Fibroblast of upper back skin (primary cell): ENCODE results near the gene PCGF5.
"Not testable (repeated sequence)": the region's sequence is repeated elsewhere in the genome, so short reads cannot be mapped to it uniquely, and the experiment has no call there.

ENCODE experiments used
- DNase-seq: peaks from one replicate; pipeline ENCODE4 v3.0.0-alpha.2; 2013

The PCGF5 gene

GRCh38 chr10:91210435-91210834 is 10.0 kb upstream of the PCGF5 start:
- DNase-seq, result peak; percentile 10

GRCh38 chr10:91211675-91212074 is 8.8 kb upstream of the PCGF5 start:
- no peak for DNase-seq

GRCh38 chr10:91214911-91215310 is 5.6 kb upstream of the PCGF5 start:
- DNase-seq, result no peak

DNA sequence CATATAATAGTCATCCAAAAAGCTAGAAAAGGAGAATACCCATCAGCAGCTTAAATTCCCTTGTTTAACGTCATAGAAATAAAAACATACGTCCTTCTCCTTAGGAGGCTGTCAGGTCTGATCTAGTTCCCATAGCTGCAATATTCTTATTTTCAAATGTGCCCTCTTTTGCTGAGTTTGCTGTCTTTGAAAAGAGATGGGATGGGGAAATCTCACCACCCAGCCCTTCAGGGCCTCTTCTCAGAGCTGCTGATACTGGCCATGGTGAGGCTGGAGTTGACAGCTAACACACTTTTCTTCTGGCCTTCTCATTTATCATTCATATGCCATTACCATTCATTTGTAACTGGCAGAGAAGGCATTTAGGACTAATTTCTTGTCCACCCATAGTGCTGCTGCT is 5.1 kb upstream of the PCGF5 start:
- no peak for DNase-seq

DNA sequence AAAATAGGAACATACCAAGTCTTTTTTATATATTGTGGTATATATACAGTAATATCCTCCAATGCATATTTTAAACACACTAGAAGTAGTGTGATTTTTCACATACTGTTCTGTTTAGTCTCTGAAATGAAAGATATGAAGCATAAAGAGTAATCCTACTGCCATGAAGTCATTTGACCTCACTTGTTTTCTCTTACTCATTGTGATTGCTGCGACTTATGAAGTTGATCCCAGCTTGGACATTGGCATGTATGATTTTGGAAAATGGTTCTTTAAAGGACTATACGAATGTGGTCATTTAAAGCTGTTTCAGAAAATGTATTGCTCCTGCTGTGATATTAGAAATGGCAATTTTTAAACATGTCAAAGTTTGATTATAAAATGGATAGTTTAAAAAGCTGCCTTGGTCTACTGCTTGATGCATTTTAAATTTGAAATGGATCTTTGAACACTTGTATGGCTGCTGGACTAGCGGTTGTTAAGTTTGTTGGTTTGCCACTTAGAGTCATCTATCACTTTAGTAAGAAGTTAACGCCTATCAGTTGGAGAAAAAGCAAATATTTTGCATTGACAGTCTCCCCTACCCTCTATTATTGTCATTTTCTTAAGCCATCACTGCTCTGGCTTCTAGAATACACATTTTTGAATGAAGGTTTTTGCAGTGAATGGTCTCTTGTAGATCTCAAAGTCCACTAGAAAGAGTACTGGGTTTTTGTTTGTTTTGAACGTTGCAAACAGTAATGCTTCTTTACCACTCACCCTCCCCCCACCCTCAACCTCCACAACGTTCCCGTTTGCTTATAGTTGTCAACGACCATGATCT is 881 bp upstream of the PCGF5 start:
- no peak for DNase-seq

- DNase-seq, result no peak
Measured at GRCh38 chr10:91220954-91221675, 652 bp downstream of the PCGF5 start.

DNA sequence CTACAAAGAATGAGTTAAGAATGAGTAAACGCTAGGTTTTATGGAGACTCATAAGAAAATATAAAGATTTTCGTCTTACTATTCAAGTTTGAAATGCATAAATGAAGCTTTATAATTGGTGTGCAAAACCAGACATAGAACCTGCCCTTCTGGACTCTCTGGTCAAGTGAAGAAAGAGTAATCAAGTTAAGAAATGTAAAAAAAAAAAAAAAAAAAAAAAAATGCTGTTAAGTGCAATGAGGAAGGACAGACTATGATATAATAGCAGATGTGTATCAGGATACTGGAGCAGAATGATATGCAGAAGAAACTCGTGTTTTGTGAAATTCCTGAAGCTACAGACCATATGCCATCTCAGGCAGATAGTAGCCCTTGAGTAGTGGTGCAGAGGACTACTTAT is 5.6 kb downstream of the PCGF5 start:
- no peak for DNase-seq

DNA sequence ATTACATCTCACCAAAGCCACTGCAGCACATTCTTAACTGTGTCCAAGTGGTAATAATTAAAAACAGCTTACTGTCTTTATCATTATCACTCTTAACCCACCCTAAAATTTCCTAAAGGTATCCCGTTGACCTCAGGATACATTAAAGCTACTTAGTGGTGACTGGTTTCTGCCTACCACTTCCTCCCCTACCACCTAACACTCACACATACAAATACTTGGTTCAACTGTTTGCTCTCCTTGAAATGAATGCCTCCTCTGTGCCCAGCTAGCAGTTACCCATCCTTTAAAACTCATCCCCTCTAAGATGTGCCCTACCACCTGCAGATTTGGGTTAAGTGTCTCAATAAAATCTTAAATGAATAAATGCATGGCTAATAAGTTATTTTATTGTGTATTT is 7.1 kb downstream of the PCGF5 start:
- DNase-seq, result no peak

- no peak for DNase-seq
Measured at GRCh38 chr10:91229683-91230082, 9.2 kb downstream of the PCGF5 start.

DNA sequence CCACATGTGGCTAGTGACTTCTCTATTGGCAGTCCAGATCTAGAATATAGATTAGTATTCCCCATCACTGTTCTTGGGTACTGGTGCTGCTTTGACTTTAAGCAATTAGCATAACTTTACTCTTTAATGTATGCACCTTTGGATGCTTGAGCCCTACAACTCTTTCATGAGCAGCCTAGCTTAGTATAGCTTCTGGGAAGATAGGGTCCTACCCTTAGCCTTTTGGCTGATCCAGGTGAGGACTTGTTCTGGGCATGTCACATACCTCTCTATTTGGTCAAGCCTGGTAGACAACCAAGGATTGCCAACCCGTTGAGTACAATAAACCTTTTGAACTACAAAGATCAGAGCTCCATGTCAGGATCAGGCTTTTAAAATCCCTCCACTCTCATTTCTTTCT is 17.7 kb downstream of the PCGF5 start:
- no peak for DNase-seq

DNA sequence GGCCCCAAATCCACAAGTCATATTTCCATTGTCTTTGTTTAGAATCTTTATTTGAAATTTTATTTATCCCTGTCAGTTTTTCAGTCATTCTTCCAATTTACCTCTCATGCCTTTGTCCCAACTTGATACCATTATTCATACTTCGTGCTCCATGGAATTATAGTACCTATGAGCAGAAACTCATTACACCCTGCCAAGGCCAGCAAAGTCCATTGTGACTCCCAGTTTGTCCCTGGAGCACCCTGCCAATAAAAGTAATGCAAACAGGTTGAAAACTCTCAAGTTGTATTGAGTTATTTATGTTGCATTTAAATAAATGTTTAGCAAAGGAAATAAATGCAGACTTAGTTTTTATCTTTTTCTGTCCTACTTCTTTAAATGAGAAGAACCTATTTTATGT is 19.3 kb downstream of the PCGF5 start:
- no peak for DNase-seq

DNA sequence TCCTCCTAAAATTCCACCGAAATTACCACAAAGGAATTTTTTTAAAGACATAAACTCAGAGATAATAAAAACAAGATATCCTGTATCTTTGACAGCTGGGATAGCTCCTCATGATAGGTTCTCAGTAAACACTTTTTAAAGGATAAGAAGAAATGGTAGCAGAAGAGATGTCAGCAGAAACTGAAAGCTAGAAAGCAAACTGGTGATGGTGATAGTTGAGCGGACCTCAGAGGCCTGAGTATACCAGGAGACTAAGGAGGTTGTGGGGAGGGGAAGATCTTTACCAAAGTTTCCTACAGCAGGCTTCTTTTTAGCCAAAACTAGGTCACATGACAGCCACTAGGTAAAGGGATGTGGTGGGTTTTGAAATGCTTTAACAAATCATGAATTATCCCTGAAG is 22.5 kb downstream of the PCGF5 start:
- no peak for DNase-seq

DNA sequence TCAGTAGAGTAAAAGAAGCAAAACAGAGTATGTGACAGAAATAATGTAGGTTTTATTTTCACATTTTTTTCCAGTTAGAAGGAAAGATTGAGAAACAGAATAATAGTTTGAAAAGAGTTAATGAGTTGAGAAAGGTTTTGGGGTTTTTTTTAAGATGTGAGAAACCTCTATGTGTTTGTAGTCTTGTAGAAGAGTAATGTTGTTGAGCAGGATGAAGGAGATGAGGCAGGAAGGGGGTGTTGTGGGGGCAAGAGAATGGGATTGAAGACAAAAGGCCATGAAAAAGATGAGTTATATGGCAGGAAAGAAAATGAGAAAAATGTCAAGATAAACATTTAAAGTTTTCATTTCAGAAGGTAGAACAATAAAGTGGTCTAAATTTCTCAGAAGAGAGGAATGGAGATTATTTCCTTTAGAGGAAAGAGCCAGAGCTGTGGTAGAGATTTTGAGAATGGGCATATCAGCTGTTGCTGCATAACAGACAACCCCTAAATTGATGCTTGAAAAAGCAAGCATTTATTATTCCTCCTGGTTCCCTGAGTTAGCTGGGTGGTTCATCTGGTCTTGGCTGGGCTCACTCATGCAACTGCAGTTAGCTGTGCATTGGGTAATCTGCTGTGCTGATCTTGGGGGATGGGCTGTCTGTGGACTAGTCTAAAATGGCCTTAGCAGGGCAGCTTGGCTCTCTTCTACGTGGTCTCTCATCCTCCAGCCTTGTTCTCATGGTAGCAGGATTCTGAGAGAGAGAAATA is 27.1 kb downstream of the PCGF5 start:
- DNase-seq, result peak; percentile 56

- no peak for DNase-seq
Measured at GRCh38 chr10:91249700-91250099, 29.2 kb downstream of the PCGF5 start.

DNA sequence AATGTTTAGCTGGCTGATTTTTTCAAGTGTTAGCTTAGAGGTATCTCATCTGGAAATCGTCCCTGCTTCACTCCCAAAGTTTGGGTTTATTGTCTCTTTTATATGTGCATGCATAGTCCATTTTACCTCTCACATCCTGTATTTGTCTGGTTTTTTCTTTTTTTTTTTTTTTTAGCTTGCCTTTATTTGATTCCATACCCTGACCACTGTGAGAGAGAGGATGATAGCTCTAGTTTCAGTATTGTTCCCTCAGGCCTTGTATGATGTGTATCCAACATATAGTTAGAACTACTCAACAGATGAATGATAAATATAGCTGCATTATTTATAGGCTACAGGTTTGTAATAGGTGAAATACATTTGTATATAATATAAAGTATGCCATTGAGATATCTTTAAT is 29.9 kb downstream of the PCGF5 start:
- no peak for DNase-seq

DNA sequence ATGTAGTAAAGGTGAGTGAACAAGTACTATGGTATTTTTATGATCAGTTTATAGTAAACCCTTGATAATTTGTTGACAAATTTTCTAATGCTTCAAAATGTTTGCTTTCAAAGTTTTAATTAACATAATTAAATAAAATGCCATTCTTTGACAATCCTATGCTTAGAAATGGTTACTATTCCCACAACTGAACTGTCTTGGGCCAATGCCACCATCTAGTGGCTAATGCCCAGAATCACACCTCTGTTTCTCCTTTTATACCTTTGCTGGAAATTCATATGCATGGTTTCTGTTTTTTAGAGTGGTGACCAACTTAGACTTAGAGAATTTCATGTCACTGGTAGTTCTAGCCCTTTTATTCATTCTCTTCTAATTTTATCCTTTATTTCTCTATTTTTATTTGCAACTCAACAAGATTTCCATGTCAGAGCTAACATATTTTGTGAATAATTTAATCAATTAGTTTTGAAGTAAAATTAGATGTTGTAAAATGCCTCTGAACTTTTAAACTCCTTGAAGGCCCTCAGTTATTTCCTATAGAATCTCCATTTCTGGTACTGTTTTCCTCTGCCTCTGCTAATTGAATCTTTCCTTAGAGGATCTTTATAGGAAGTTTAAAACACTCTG is 31.1 kb downstream of the PCGF5 start:
- DNase-seq, result peak; percentile 63

GRCh38 chr10:91253300-91253699 is 32.8 kb downstream of the PCGF5 start:
- no peak for DNase-seq

DNA sequence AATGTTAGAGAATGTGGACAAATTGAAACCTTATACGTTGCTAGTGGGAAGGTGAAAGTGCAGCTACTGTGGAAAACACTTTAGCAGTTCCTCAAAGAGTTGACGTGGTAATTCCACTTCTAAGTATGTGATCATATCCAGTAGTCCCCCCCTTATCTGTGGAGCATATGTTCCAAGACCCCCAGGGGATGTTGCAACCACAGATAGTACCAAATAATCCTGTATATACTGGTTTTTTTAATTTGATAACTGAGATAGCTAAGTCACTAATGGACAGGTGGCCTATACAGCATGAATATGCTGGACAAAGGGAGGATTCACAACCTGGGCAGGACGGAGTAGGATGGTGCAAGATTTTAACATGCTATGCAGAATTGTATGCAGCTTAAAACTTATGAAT is 36.8 kb downstream of the PCGF5 start:
- no peak for DNase-seq

GRCh38 chr10:91260417-91260816 is 40.0 kb downstream of the PCGF5 start:
- DNase-seq, result not testable (repeated sequence)

DNA sequence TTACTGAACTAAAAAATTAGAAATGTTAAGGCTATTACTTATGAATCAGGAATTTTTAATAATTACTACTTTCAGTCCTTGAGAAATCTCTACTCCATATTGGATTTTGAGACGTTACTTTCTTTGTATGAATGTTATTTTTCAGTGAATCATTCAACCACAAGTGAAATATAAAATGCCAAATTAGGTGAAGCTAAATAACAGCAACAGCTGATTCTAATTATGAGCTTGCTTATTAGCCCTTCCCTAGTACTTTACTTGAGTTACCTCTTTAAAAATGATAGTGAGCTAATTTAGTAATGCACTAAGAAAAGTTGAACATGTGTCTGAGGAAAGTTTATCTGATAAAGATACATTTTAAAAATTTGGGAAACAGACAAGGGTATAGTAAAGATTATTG is 51.4 kb downstream of the PCGF5 start:
- DNase-seq, result peak; percentile 77

DNA sequence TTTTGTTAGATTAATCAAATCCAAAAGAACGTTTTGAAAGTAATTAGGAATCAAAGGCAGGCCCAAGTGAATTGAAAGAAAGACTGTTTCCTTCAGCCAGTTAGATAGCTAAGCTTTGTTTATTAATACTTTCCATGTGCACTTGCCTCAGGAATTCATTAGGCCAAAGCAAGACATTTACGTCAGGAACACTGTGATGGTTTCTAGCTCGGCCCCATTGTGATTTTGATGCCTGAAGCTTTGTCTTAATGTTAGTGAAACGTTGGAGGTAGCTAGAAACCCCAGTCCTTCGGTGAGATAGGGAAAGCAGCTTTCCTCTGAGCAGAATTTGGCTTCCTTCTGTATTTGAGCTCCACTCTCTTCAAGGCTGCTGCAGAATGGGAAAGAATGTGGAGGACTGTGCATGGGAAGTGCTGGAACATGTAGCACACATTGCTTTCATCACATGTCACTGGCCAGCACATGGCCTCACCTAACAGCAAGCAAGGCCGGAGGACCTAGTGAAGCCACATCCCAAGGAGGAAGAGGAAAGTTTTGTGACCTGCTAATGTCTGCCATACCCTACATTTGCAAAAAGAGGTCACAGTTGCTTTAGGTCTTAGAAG is 64.1 kb downstream of the PCGF5 start:
- no peak for DNase-seq

- no peak for DNase-seq
Measured at GRCh38 chr10:91286572-91286971, 66.1 kb downstream of the PCGF5 start.

DNA sequence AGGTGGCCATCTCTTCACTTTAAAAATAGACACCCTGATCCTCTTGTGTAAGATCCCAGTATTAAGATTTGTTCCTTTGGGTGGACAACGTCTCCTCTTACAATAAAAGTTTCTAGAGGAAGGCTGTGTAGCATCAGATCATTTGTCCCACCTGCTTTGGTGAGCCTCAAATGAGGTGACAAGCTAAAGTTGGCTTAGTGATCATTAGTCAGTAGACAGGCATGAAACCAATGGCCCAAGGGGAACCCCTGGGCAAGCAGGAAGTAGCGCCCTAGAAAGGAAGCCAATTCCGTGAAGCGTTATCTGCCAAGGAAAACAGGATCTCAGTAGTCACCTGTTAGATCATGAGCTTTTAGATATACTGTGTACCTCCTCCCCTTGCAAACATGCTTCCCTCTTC is 66.8 kb downstream of the PCGF5 start:
- no peak for DNase-seq
